ENCODE results near the gene CCDC3.

The CCDC3 gene

GRCh38 chr10:12854988-12855387, 146.5 kb downstream of the CCDC3 start:
- H3K4me3 ChIP-seq (ENCODE audit: severe bottlenecking) = no peak overlapping the region
- no peak overlapping the region for H3K27ac ChIP-seq (ENCODE audit: poor library complexity, severe bottlenecking)
- no peaks in the 10 kb centered on the region for H3K4me1 ChIP-seq (ENCODE audit: insufficient read depth, poor library complexity, severe bottlenecking)
- peaks cover 7% of the 10 kb centered on the region for H3K27me3 ChIP-seq (ENCODE audit: insufficient read depth, poor library complexity, severe bottlenecking)
- TF ChIP-seq CTCF (IDR thresholded peaks at IDR 0.05; ENCODE audit: poor library complexity, severe bottlenecking) = no peak
- DNase-seq (ENCODE audit: low spot score) (no peak), ATAC-seq (ENCODE audit: low read depth) (no peak)
- H3K36me3 ChIP-seq (ENCODE audit: low read depth) = no peaks in the 10 kb centered on the region
- no peaks in the 10 kb centered on the region for H3K9me3 ChIP-seq (ENCODE audit: severe bottlenecking)

GRCh38 chr10:12852687-12853086, 148.8 kb downstream of the CCDC3 start:
- TF ChIP-seq CTCF (IDR thresholded peaks at IDR 0.05; ENCODE audit: poor library complexity, severe bottlenecking) = no peak
- DNase-seq (ENCODE audit: low spot score) = no peak
- no peaks in the 10 kb centered on the region for H3K36me3 ChIP-seq (ENCODE audit: low read depth)
- H3K4me3 ChIP-seq (ENCODE audit: severe bottlenecking) = no peak overlapping the region
- H3K27me3 ChIP-seq (ENCODE audit: insufficient read depth, poor library complexity, severe bottlenecking) = peaks cover 1% of the 10 kb centered on the region
- peaks cover 9% of the 10 kb centered on the region for H3K4me1 ChIP-seq (ENCODE audit: insufficient read depth, poor library complexity, severe bottlenecking)
- no peak for ATAC-seq (ENCODE audit: low read depth)
- H3K27ac ChIP-seq (ENCODE audit: poor library complexity, severe bottlenecking) = no peak overlapping the region
- no peaks in the 10 kb centered on the region for H3K9me3 ChIP-seq (ENCODE audit: severe bottlenecking)

GRCh38 chr10:12849319-12850181, 152.0 kb downstream of the CCDC3 start:
- H3K27me3 ChIP-seq (ENCODE audit: insufficient read depth, poor library complexity, severe bottlenecking) = no peaks in the 10 kb centered on the region
- H3K4me3 ChIP-seq (ENCODE audit: severe bottlenecking) = no peak overlapping the region
- H3K4me1 ChIP-seq (ENCODE audit: insufficient read depth, poor library complexity, severe bottlenecking) = peaks cover 20% of the 10 kb centered on the region
- no peak for DNase-seq (ENCODE audit: low spot score)
- peak overlapping the region; percentile 45 for H3K27ac ChIP-seq (ENCODE audit: poor library complexity, severe bottlenecking)
- no peak for TF ChIP-seq CTCF (IDR thresholded peaks at IDR 0.05; ENCODE audit: poor library complexity, severe bottlenecking)
- H3K9me3 ChIP-seq (ENCODE audit: severe bottlenecking) = no peaks in the 10 kb centered on the region
- H3K36me3 ChIP-seq (ENCODE audit: low read depth) = no peaks in the 10 kb centered on the region
- peak; percentile 48; the same call in 2 of the 3 replicates for ATAC-seq (ENCODE audit: low read depth)

- peak overlapping the region; percentile 45 for H3K27ac ChIP-seq (ENCODE audit: poor library complexity, severe bottlenecking)
- H3K4me1 ChIP-seq (ENCODE audit: insufficient read depth, poor library complexity, severe bottlenecking) = peaks cover 22% of the 10 kb centered on the region
- H3K9me3 ChIP-seq (ENCODE audit: severe bottlenecking) = no peaks in the 10 kb centered on the region
- no peak for DNase-seq (ENCODE audit: low spot score)
- TF ChIP-seq CTCF (IDR thresholded peaks at IDR 0.05; ENCODE audit: poor library complexity, severe bottlenecking) = no peak
- ATAC-seq (ENCODE audit: low read depth) = no peak
- H3K36me3 ChIP-seq (ENCODE audit: low read depth) = no peaks in the 10 kb centered on the region
- no peak overlapping the region for H3K4me3 ChIP-seq (ENCODE audit: severe bottlenecking)
- H3K27me3 ChIP-seq (ENCODE audit: insufficient read depth, poor library complexity, severe bottlenecking) = no peaks in the 10 kb centered on the region
Observed at GRCh38 chr10:12848439-12849173, 152.9 kb downstream of the CCDC3 start.

All from RWPE2 (cell line).